Endothelial cell of umbilical vein (primary cell): ENCODE measurements around the gene RHD. TPM values are rescaled to one million over a fixed set of nuclear protein-coding genes. Genes with fewer than 3 reads are reported as not detected.
"Not testable (repeated sequence)": the region's sequence is repeated elsewhere in the genome, so short reads cannot be mapped to it uniquely, and the experiment has no call there.

ENCODE experiments used
- BruUV-seq: library from RNA; stranded (reverse); fragments of 400-500 nt; replicated peaks from 2 replicates; lab custom pipeline; 2021; lab: Mats Ljungman, UMichigan
- CTCF ChIA-PET: fragments of 300-600, 350-600 bp; sonication (Branson Sonifier 250); formaldehyde crosslinking; loops from one replicate; lab custom pipeline; 2021; ENCODE audit warnings: antibody characterized with exemption, inconsistent platforms; lab: Charles Lee
- POLR2A ChIA-PET: fragments of 300-600, 350-600 bp; sonication (Branson Sonifier 250); formaldehyde crosslinking; loops from one replicate; lab custom pipeline; 2021; ENCODE audit warnings: antibody characterized with exemption, inconsistent platforms; lab: Charles Lee
- DNase-seq: peaks from one replicate; pipeline ENCODE4 v3.0.0-alpha.2; 2011; ENCODE audit warnings: low read depth, low spot score
- FAIRE-seq: peaks from 2 replicates; lab custom pipeline; 2011; peaks lifted over from hg19 to GRCh38; lab: Jason Lieb, UNC
- H2AFZ ChIP-seq: 2 replicates; pipeline ENCODE4 v1.6.0; 2012; ENCODE audit warnings: low read depth, low read length, control low read depth, inconsistent platforms
- H3K27ac ChIP-seq: 2 replicates; pipeline ENCODE4 v1.5.1; 2011; ENCODE audit warnings: low read depth, mild to moderate bottlenecking, control low read depth, low read length, moderate library complexity; ENCODE audit not compliant: insufficient read depth
- H3K27me3 ChIP-seq, 2 experiments: 2 replicates each; pipeline versions ENCODE4 v1.6.0 to v1.6.1; 2011; ENCODE audit warnings: low read length in 2 of 2, mixed read lengths in 1 of 2; ENCODE audit not compliant: control insufficient read depth in 2 of 2, insufficient read depth in 2 of 2
- H3K36me3 ChIP-seq, 2 experiments: 2 replicates in 1 of 2; 3 replicates in 1 of 2; pipeline ENCODE4 v1.5.1; 2011; ENCODE audit warnings: low read length in 2 of 2, mild to moderate bottlenecking in 1 of 2, moderate library complexity in 1 of 2; ENCODE audit not compliant: control insufficient read depth in 2 of 2, insufficient read depth in 2 of 2; ENCODE audit errors: extremely low read depth in 1 of 2
- H3K4me1 ChIP-seq: 3 replicates; pipeline ENCODE4 v1.5.1; 2011; ENCODE audit warnings: mild to moderate bottlenecking, low read length; ENCODE audit not compliant: control insufficient read depth, insufficient read depth; ENCODE audit errors: extremely low read depth
- H3K4me2 ChIP-seq: 2 replicates; pipeline ENCODE4 v1.6.1; 2011; ENCODE audit warnings: low read length, control low read depth, mixed read lengths; ENCODE audit not compliant: insufficient read depth
- H3K4me3 ChIP-seq, 3 experiments: fragments of 200-600 bp in 1 of 3; sonication (generic), shearing (Covaris generic) in 1 of 3; replicated peaks in 1 of 3; 2 replicates each; pipeline ENCODE4 v1.5.1; 2011 to 2016; ENCODE audit warnings: control low read depth in 3 of 3, low read length in 3 of 3, mild to moderate bottlenecking in 2 of 3, inconsistent platforms in 1 of 3, low read depth in 1 of 3, moderate library complexity in 1 of 3; ENCODE audit not compliant: insufficient read depth in 1 of 3
- H3K79me2 ChIP-seq: 2 replicates; pipeline ENCODE4 v1.6.0; 2012; ENCODE audit warnings: low read length, inconsistent platforms; ENCODE audit not compliant: control insufficient read depth, insufficient read depth
- H3K9ac ChIP-seq: replicated peaks from 2 replicates; pipeline ENCODE3; 2011; ENCODE audit warnings: low read length, control low read depth; ENCODE audit not compliant: insufficient read depth; ENCODE audit errors: extremely low read depth
- H3K9me1 ChIP-seq: replicated peaks from 3 replicates; pipeline ENCODE4 v1.6.0; 2011; ENCODE audit warnings: mild to moderate bottlenecking, low read length; ENCODE audit not compliant: control insufficient read depth, insufficient read depth; ENCODE audit errors: extremely low read depth
- H3K9me3 ChIP-seq: replicated peaks from 2 replicates; pipeline ENCODE4 v1.5.1; 2012; ENCODE audit warnings: low read length, inconsistent platforms; ENCODE audit not compliant: control insufficient read depth, insufficient read depth
- H4K20me1 ChIP-seq: replicated peaks from 2 replicates; pipeline ENCODE3; 2011; ENCODE audit warnings: mild to moderate bottlenecking, low read length; ENCODE audit not compliant: control insufficient read depth, insufficient read depth; ENCODE audit errors: extremely low read depth
- CTCF ChIP-seq, 2 donors: IDR thresholded peaks; 1 replicate in 1 of 2; 2 replicates in 1 of 2; pipeline ENCODE4 v1.5.1; 2011; ENCODE audit warnings: low read length in 2 of 2, mild to moderate bottlenecking in 2 of 2, moderate library complexity in 2 of 2, control low read depth in 1 of 2, inconsistent platforms in 1 of 2, low read depth in 1 of 2; ENCODE audit not compliant: insufficient read depth in 1 of 2; ENCODE audit errors: extremely low read depth in 1 of 2
- FOS ChIP-seq: IDR thresholded peaks from 2 replicates; pipeline ENCODE4 v1.6.1; 2011; ENCODE audit warnings: mild to moderate bottlenecking, low read length, moderate library complexity, borderline replicate concordance; ENCODE audit not compliant: insufficient read depth
- GATA2 ChIP-seq: IDR thresholded peaks from 2 replicates; pipeline ENCODE4 v1.7.0; 2011; ENCODE audit warnings: low read depth, mild to moderate bottlenecking, moderate library complexity, mixed read lengths, low read length; ENCODE audit not compliant: insufficient read length, insufficient read depth
- JUN ChIP-seq: IDR thresholded peaks from 2 replicates; pipeline ENCODE4 v1.6.1; 2011; ENCODE audit warnings: borderline replicate concordance, low read depth; ENCODE audit not compliant: insufficient read length, insufficient read depth
- MAX ChIP-seq: IDR thresholded peaks from 2 replicates; pipeline ENCODE4 v1.6.1; 2011; ENCODE audit not compliant: insufficient read depth, insufficient read length
- MYC ChIP-seq: IDR thresholded peaks from one replicate; pipeline ENCODE4 v1.6.1; 2011; ENCODE audit warnings: mild to moderate bottlenecking, low read depth, low read length
- POLR2A ChIP-seq: IDR thresholded peaks from 2 replicates; pipeline ENCODE4 v1.6.1; 2012; ENCODE audit warnings: low read depth, mild to moderate bottlenecking, control low read depth, low read length
- dilution Hi-C: fragments of 300-500 bp; cut with MboI; formaldehyde crosslinking; loops from one replicate; pipeline ENCODE4 v1.15.0; 2019; ENCODE audit warnings: low sequenced_read_pairs; ENCODE audit not compliant: extremely low pct_ligation_motif_present
- intact Hi-C: fragments of 100-400 bp; cut with micrococcal nuclease; formaldehyde crosslinking; loops from one replicate; pipeline ENCODE4 v1.10.0; 2022
- polyA plus RNA-seq, 4 experiments: library from polyadenylated mRNA; depleted of rRNA in 3 of 4; stranded (reverse) in 3 of 4; unstranded in 1 of 4; fragments of >200 nt; gene quantifications; 2 replicates each; pipeline versions ENCODE4 v1.2.1 to v1.2.3, GENCODE V29; 2011 to 2012; ENCODE audit warnings: missing spikeins in 1 of 4
- total RNA-seq: library from RNA; stranded (reverse); gene quantifications from 2 replicates; pipeline ENCODE4 v1.2.3, GENCODE V29; 2021

RHD gene
- total and polyA plus RNA-seq, 2 donors (not counting 3 experiments of a cell fraction or from before 2014, with no cell fraction given): not detected

GRCh38 chr1:25257196-25257595, 15.1 kb upstream of the RHD start:
- intact Hi-C loops (no loop called here), dilution Hi-C loops (no loop called here)
- FAIRE-seq (no peak), DNase-seq (no peak)
- no peak overlapping the region for H3K9ac ChIP-seq
- no peak overlapping the region for H3K4me3 ChIP-seq
- CTCF ChIA-PET: no interaction called here
- H3K9me1 ChIP-seq: no peaks in the 10 kb centered on the region
- no peaks in the 10 kb centered on the region for H3K36me3 ChIP-seq
- TF ChIP-seq MAX (no peak), POLR2A (no peak), CTCF (IDR thresholded peaks at IDR 0.05; ENCODE audit: extremely low read depth in 1 of 2, insufficient read depth in 1 of 2, low read depth in 1 of 2, low read length in 2 of 2) (no peak), GATA2 (no peak), MYC (no peak)
- H3K27ac ChIP-seq: no peak overlapping the region
- no peaks in the 10 kb centered on the region for H3K79me2 ChIP-seq
- BruUV-seq: no TSS peak
- POLR2A ChIA-PET: interaction anchor here (3.4 kb wide), 1 partner anchor 10 kb away, joined by 17 read pairs; the partner anchor contains the start of gene RSRP1
- peaks cover 8% of the 10 kb centered on the region for H3K4me1 ChIP-seq
- H2AFZ ChIP-seq: no peak overlapping the region
- H4K20me1 ChIP-seq: no peaks in the 10 kb centered on the region
- no peaks in the 10 kb centered on the region for H3K9me3 ChIP-seq
- H3K27me3 ChIP-seq: no peaks in the 10 kb centered on the region
- H3K4me2 ChIP-seq: no peak overlapping the region

- DNase-seq (peak; percentile 74), FAIRE-seq (peak; percentile 97)
- BruUV-seq, H3K9ac ChIP-seq, H3K4me1 ChIP-seq, H3K27me3 ChIP-seq, H4K20me1 ChIP-seq, CTCF ChIA-PET, dilution Hi-C loops, H3K9me3 ChIP-seq, H3K4me3 ChIP-seq, H3K9me1 ChIP-seq, H2AFZ ChIP-seq, H3K4me2 ChIP-seq, H3K79me2 ChIP-seq, H3K36me3 ChIP-seq: not testable (repeated sequence)
- intact Hi-C loops: loop anchor here (2.0 to 5.0 kb wide), 2 partner anchors 79 to 262 kb away; partner anchors contain the start of gene TMEM50A
- TF ChIP-seq FOS (peak; percentile 21), JUN (peak; percentile 12), CTCF (IDR thresholded peaks at IDR 0.05; ENCODE audit: extremely low read depth in 1 of 2, insufficient read depth in 1 of 2, low read depth in 1 of 2, low read length in 2 of 2) (peak in 1 of 2 donors; percentile 14)
- POLR2A ChIA-PET: interaction anchor here (1.1 kb wide), 1 partner anchor 12 kb away, joined by 3 read pairs; the partner anchor contains the start of gene RSRP1
- H3K27ac ChIP-seq: peak overlapping the region; percentile 22
These were observed 12.5 kb upstream of the RHD start for GRCh38 chr1:25259813-25260212.
